HepG2 (cell line): ENCODE measurements around the gene CDH23. TPM values are rescaled to one million over a fixed set of nuclear protein-coding genes. Genes with fewer than 3 reads are reported as not detected.

ENCODE experiments used
- ATAC-seq: fragments of 200-7000 bp; cut with Tn5 transposase; 3 replicates; pipeline ENCODE4 v1.9.1; 2020; ENCODE audit warnings: mild to moderate bottlenecking, moderate library complexity
- BruUV-seq: library from RNA; stranded (reverse); fragments of 400-500 nt; replicated peaks from 2 replicates; lab custom pipeline; 2021; lab: Mats Ljungman, UMichigan
- CTCF ChIA-PET: fragments of 300-600 bp; formaldehyde crosslinking; extraction: SDS; loops from one replicate; lab custom pipeline; 2021; ENCODE audit warnings: low total read pairs, inconsistent platforms, low intra/inter-chr PET ratio; lab: Yijun Ruan, JAX
- POLR2A ChIA-PET: fragments of 350-600 bp; sonication (Branson Sonifier 250); formaldehyde crosslinking; loops from one replicate; lab custom pipeline; 2020; ENCODE audit warnings: antibody characterized with exemption, inconsistent platforms; lab: Yijun Ruan, JAX
- DNase-seq: peaks from one replicate; pipeline ENCODE4 v3.0.0-alpha.2; 2015; ENCODE audit warnings: low spot score
- FAIRE-seq: peaks from 3 replicates; lab custom pipeline; 2011; peaks lifted over from hg19 to GRCh38; lab: Jason Lieb, UNC
- H2AFZ ChIP-seq: one replicate; pipeline ENCODE4 v1.6.1; 2011; ENCODE audit warnings: low read length, inconsistent platforms
- H3K27ac ChIP-seq: fragments of 300-600 bp; 3 replicates; pipeline ENCODE4 v1.8.0; 2011; ENCODE audit warnings: mixed run types, mild to moderate bottlenecking, mixed read lengths, low read length, inconsistent platforms; ENCODE audit not compliant: insufficient read depth; ENCODE audit errors: extremely low read length
- H3K27me3 ChIP-seq, 2 experiments: fragments of 200-600 bp in 1 of 2; 2 replicates in 1 of 2; 3 replicates in 1 of 2; pipeline versions ENCODE4 v1.6.0 to v1.8.0; 2011; ENCODE audit warnings: low read length in 2 of 2, mild to moderate bottlenecking in 2 of 2, moderate library complexity in 2 of 2, inconsistent platforms in 1 of 2; ENCODE audit not compliant: insufficient read depth in 2 of 2, control insufficient read depth in 1 of 2
- H3K36me3 ChIP-seq, 2 experiments: fragments of 200-600 bp in 1 of 2; replicated peaks in 1 of 2; 2 replicates in 1 of 2; 3 replicates in 1 of 2; pipeline versions ENCODE4 v1.5.1 to v1.8.0; 2011; ENCODE audit warnings: low read length in 2 of 2, inconsistent platforms in 1 of 2; ENCODE audit not compliant: insufficient read depth in 2 of 2, control insufficient read depth in 1 of 2
- H3K4me1 ChIP-seq: 2 replicates; pipeline ENCODE4 v1.5.1; 2012; ENCODE audit warnings: low read length, inconsistent platforms; ENCODE audit not compliant: insufficient read depth
- H3K4me2 ChIP-seq: 2 replicates; pipeline ENCODE4 v1.6.0; 2011; ENCODE audit warnings: low read depth, low read length, inconsistent platforms
- H3K4me3 ChIP-seq, 3 experiments: fragments of 200-600 bp in 1 of 3; sonication (generic), shearing (Covaris generic) in 1 of 3; replicated peaks in 1 of 3; 2 replicates each; pipeline ENCODE4 v1.5.1; 2011 to 2016; ENCODE audit warnings: low read length in 3 of 3, inconsistent platforms in 2 of 3, low read depth in 2 of 3, mild to moderate bottlenecking in 2 of 3, control low read depth in 1 of 3, mixed read lengths in 1 of 3; ENCODE audit not compliant: insufficient read depth in 1 of 3
- H3K79me2 ChIP-seq: one replicate; pipeline ENCODE4 v1.6.1; 2011; ENCODE audit warnings: low read length, inconsistent platforms; ENCODE audit not compliant: insufficient read depth
- H3K9ac ChIP-seq: 2 replicates; pipeline ENCODE4 v1.6.0; 2011; ENCODE audit warnings: mild to moderate bottlenecking, low read depth, low read length, inconsistent platforms; ENCODE audit not compliant: insufficient read depth
- H3K9me3 ChIP-seq: 2 replicates; pipeline ENCODE4 v1.5.1; 2012; ENCODE audit warnings: mild to moderate bottlenecking, low read length
- H4K20me1 ChIP-seq: 2 replicates; pipeline ENCODE4 v1.6.0; 2011; ENCODE audit warnings: inconsistent platforms, mild to moderate bottlenecking, low read length, moderate library complexity; ENCODE audit not compliant: insufficient read depth
- EZH2 ChIP-seq: conservative IDR thresholded peaks from 2 replicates; pipeline ENCODE4 v1.6.1; 2012; ENCODE audit warnings: mild to moderate bottlenecking, low read depth, low read length, moderate library complexity
- HINFP ChIP-seq: sonication (generic); formaldehyde crosslinking; IDR thresholded peaks from 2 replicates; pipeline ENCODE4 v1.4.0; 2020; ENCODE audit warnings: low read depth, mild to moderate bottlenecking, missing genetic modification reagents
- KLF6 ChIP-seq: IDR thresholded peaks from 2 replicates; pipeline ENCODE4 v1.8.0; 2016; ENCODE audit warnings: missing biosample characterization, missing genetic modification reagents
- KMT2A ChIP-seq: sonication (generic); formaldehyde crosslinking; IDR thresholded peaks from 2 replicates; pipeline ENCODE4 v1.4.0; 2020; ENCODE audit warnings: missing genetic modification reagents
- MEF2D ChIP-seq: sonication (generic); formaldehyde crosslinking; IDR thresholded peaks from 2 replicates; pipeline ENCODE4 v1.5.1; 2020; ENCODE audit warnings: mild to moderate bottlenecking, missing genetic modification reagents
- MYC ChIP-seq: sonication (generic); formaldehyde crosslinking; IDR thresholded peaks from 2 replicates; pipeline ENCODE4 v1.9.0; 2021; ENCODE audit warnings: missing genetic modification reagents, borderline replicate concordance
- PRDM4 ChIP-seq: sonication (generic); formaldehyde crosslinking; IDR thresholded peaks from 2 replicates; pipeline ENCODE4 v1.9.0; 2021; ENCODE audit warnings: missing genetic modification reagents, borderline replicate concordance
- RBM39 ChIP-seq: fragments of 200-400 bp; formaldehyde crosslinking; IDR thresholded peaks from one replicate; pipeline ENCODE4 v1.6.1; 2018; ENCODE audit warnings: antibody characterized with exemption, mild to moderate bottlenecking, low read depth, low read length; ENCODE audit not compliant: poor library complexity, severe bottlenecking
- SNAPC2 ChIP-seq: sonication (generic); formaldehyde crosslinking; IDR thresholded peaks from 2 replicates; pipeline ENCODE4 v1.8.1; 2022; ENCODE audit warnings: mild to moderate bottlenecking, missing genetic modification reagents
- SRSF1 ChIP-seq: fragments of 200-400 bp; formaldehyde crosslinking; optimal IDR thresholded peaks from 2 replicates; pipeline ENCODE3; 2017; ENCODE audit warnings: mild to moderate bottlenecking, low read depth, low read length, moderate library complexity
- THAP7 ChIP-seq: sonication (generic); formaldehyde crosslinking; IDR thresholded peaks from 2 replicates; pipeline ENCODE4 v1.8.1; 2023; ENCODE audit warnings: mild to moderate bottlenecking, missing genetic modification reagents
- ZFP62 ChIP-seq: sonication (generic); formaldehyde crosslinking; IDR thresholded peaks from 2 replicates; pipeline ENCODE4 v1.4.0; 2020; ENCODE audit warnings: missing genetic modification reagents
- ZNF264 ChIP-seq: sonication (generic); formaldehyde crosslinking; IDR thresholded peaks from 2 replicates; pipeline ENCODE4 v1.4.0; 2020; ENCODE audit warnings: missing genetic modification reagents
- ZNF431 ChIP-seq: sonication (generic); formaldehyde crosslinking; IDR thresholded peaks from 2 replicates; pipeline ENCODE4 v1.9.0; 2022; ENCODE audit warnings: missing genetic modification reagents, low read depth, mild to moderate bottlenecking, borderline replicate concordance
- ZNF670 ChIP-seq: sonication (generic); formaldehyde crosslinking; IDR thresholded peaks from 2 replicates; pipeline ENCODE4 v1.8.0; 2022; ENCODE audit warnings: mild to moderate bottlenecking, missing genetic modification reagents, borderline replicate concordance
- WGBS: methylation state at CpG from one replicate; pipeline ENCODE4 v1.1.6; 2017; ENCODE audit warnings: low lambda C conversion rate; 5-methylcytosine and 5-hydroxymethylcytosine counted together
- in situ Hi-C: cut with HindIII; loops from 2 replicates; pipeline ENCODE4 v1.10.0; 2017; ENCODE audit warnings: low pct_unique_long_range_greater_than_20kb; ENCODE audit not compliant: extremely low pct_ligation_motif_present
- intact Hi-C: fragments of 100-400 bp; cut with micrococcal nuclease; formaldehyde crosslinking; loops from one replicate; pipeline ENCODE4 v1.10.0; 2022; ENCODE audit not compliant: unreplicated experiment
- polyA plus RNA-seq, 8 experiments: library from polyadenylated mRNA; depleted of rRNA in 3 of 8; stranded (reverse) in 7 of 8; unstranded in 1 of 8; fragments of >200 nt; fragmentation: Illumina TruSeq in 4 of 8; extraction: Trizol in 4 of 8; gene quantifications; 2 replicates each; pipeline versions ENCODE4 v1.2.1 to v1.2.3, GENCODE V29; 2011 to 2016; ENCODE audit warnings: low read depth in 4 of 8, missing spikeins in 1 of 8, mixed read lengths in 1 of 8; ENCODE audit not compliant: insufficient read depth in 1 of 8
- total RNA-seq, 5 experiments: library from RNA; depleted of rRNA; stranded (reverse); fragments of >200 nt; fragmentation: Illumina TruSeq; extraction: Trizol; gene quantifications; 2 replicates each; pipeline ENCODE4 v1.2.3, GENCODE V29; 2016; ENCODE audit warnings: low read depth in 1 of 5

CDH23 gene
- total and polyA plus RNA-seq, 2 of the 13 experiments (the other 11 are each of a cell fraction or from before 2014, with no cell fraction given), result 0.13 TPM; not detected in 1

GRCh38 chr10:71675295-71675970 lies 278.7 kb downstream of the CDH23 start:
- H3K4me1 ChIP-seq, result no peaks in the 10 kb centered on the region
- no peak for FAIRE-seq
- in situ Hi-C loops, result no loop called here
- no peaks in the 10 kb centered on the region for H4K20me1 ChIP-seq
- 39% methylated on average over 5 of the region's 6 CpGs for WGBS
- H3K36me3 ChIP-seq, result no peaks in the 10 kb centered on the region
- H3K9me3 ChIP-seq, result no peaks in the 10 kb centered on the region
- no peak for DNase-seq
- no peak overlapping the region for H3K4me3 ChIP-seq
- CTCF ChIA-PET, result no interaction called here
- H3K79me2 ChIP-seq, result no peaks in the 10 kb centered on the region
- TF ChIP-seq KLF6 (CRISPR knock-in tag) (no peak), HINFP (no peak), SNAPC2 (CRISPR knock-in tag) (no peak), MEF2D (CRISPR knock-in tag) (no peak), MYC (no peak)
- ATAC-seq, result no peak
- no peak overlapping the region for H3K27ac ChIP-seq
- POLR2A ChIA-PET, result no interaction called here
- H3K9ac ChIP-seq, result no peak overlapping the region
- peaks cover 10 to 24% of the 10 kb centered on the region in 2 experiments; a peak in 4 of 5 replicates for H3K27me3 ChIP-seq
- no TSS peak for BruUV-seq
- no peak overlapping the region for H2AFZ ChIP-seq
- H3K4me2 ChIP-seq, result no peak overlapping the region
- intact Hi-C loops, result no loop called here

- in situ Hi-C loops, result no loop called here
- ChIA-PET POLR2A (no interaction called here), CTCF (no interaction called here)
- Histone ChIP-seq H4K20me1 (no peaks in the 10 kb centered on the region), H3K4me1 (no peaks in the 10 kb centered on the region), H3K79me2 (no peaks in the 10 kb centered on the region), H3K4me2 (no peak overlapping the region), H3K27ac (no peak overlapping the region), H3K9ac (no peak overlapping the region), H3K36me3 (no peaks in the 10 kb centered on the region), H2AFZ (no peak overlapping the region), H3K9me3 (no peaks in the 10 kb centered on the region), H3K4me3 (no peak overlapping the region), H3K27me3 (peaks cover 10 to 27% of the 10 kb centered on the region in 2 experiments; a peak in 4 of 5 replicates)
- FAIRE-seq (no peak), ATAC-seq (no peak), DNase-seq (no peak)
- no TSS peak for BruUV-seq
- intact Hi-C loops, result no loop called here
- 0% methylated on average over 2 of the region's 17 CpGs for WGBS
- TF ChIP-seq PRDM4 (CRISPR knock-in tag) (no peak), THAP7 (CRISPR knock-in tag) (no peak), ZNF670 (CRISPR knock-in tag) (no peak), KMT2A (no peak), EZH2 (no peak), RBM39 (no peak), ZFP62 (CRISPR knock-in tag) (no peak), SRSF1 (no peak), ZNF431 (CRISPR knock-in tag) (no peak), ZNF264 (CRISPR knock-in tag) (no peak)
Measured at GRCh38 chr10:71677261-71677660, 280.5 kb downstream of the CDH23 start.
